ENCODE results near the gene NME4. TPM values are rescaled to one million over a fixed set of nuclear protein-coding genes. Genes with fewer than 3 reads are reported as not detected.

NME4 gene
- polyA plus RNA-seq, 3 donors, result 26.7 to 31.4 (median 26.9) TPM

GRCh38 chr16:373020-373598, 23.9 kb upstream of the NME4 start:
- Histone ChIP-seq H3K79me2 (ENCODE audit: insufficient read depth, low read length) (peaks cover 3% of the 10 kb centered on the region), H3K4me2 (replicated peaks; ENCODE audit: extremely low read depth, low read length, poor library complexity, severe bottlenecking) (no peak overlapping the region), H2AFZ (ENCODE audit: insufficient read depth, low read depth, low read length, poor library complexity, severe bottlenecking) (no peak overlapping the region), H3K9ac (ENCODE audit: insufficient read depth, low read length, poor library complexity, severe bottlenecking) (no peak overlapping the region), H4K20me1 (ENCODE audit: insufficient read depth, low read length) (peaks cover under 1% of the 10 kb centered on the region), H3K4me1 (ENCODE audit: control insufficient read depth in 1 of 2, insufficient read depth in 2 of 2, low read length in 2 of 2) (peaks cover 17 to 20% of the 10 kb centered on the region in 2 donors), H3K27ac (ENCODE audit: low read depth in 1 of 2, low read length in 2 of 2) (no peak overlapping the region), H3K36me3 (replicated peaks in 1 of 2; ENCODE audit: control insufficient read depth in 1 of 2, insufficient read depth in 2 of 2, low read length in 2 of 2) (peaks cover 62 to 74% of the 10 kb centered on the region in 2 donors), H3K9me3 (replicated peaks in 1 of 2; ENCODE audit: control insufficient read depth in 1 of 2, insufficient read depth in 1 of 2, low read length in 2 of 2) (no peaks in the 10 kb centered on the region), H3K27me3 (ENCODE audit: control insufficient read depth in 2 of 2, insufficient read depth in 2 of 2, low read length in 2 of 2) (no peaks in the 10 kb centered on the region), H3K4me3 (replicated peaks in 1 of 3; ENCODE audit: low read depth in 2 of 3, low read length in 3 of 3) (no peak overlapping the region)
- no peak for DNase-seq
- Mint-ChIP-seq H3K36me3 (peaks cover 38 to 72% of the 10 kb centered on the region in 2 donors), H3K27me3 (ENCODE audit: low read depth in 3 of 3) (peaks cover 0 to 6% (median 4%) of the 10 kb centered on the region in 3 donors), H3K27ac (no peak overlapping the region), H3K4me3 (no peak overlapping the region), H3K4me1 (peaks cover 18% of the 10 kb centered on the region), H3K9me3 (no peaks in the 10 kb centered on the region)
- intact Hi-C loops (cut with micrococcal nuclease), result no loop called here
- no peak for TF ChIP-seq CTCF (IDR thresholded peaks at IDR 0.05)
- 88% methylated on average over 5 of the region's 5 CpGs for WGBS (ENCODE audit: insufficient coverage)

GRCh38 chr16:373848-374615, 23.0 kb upstream of the NME4 start:
- intact Hi-C loops (cut with micrococcal nuclease), result no loop called here

More at GRCh38 chr16:373848-374615, 23.0 kb upstream of the NME4 start:
- peaks cover 15% of the 10 kb centered on the region for H3K4me1 Mint-ChIP-seq
- H3K9ac ChIP-seq (ENCODE audit: insufficient read depth, low read length, poor library complexity, severe bottlenecking), result no peak overlapping the region
- H3K27me3 Mint-ChIP-seq (ENCODE audit: low read depth in 3 of 3), result peaks cover 0 to 6% (median 4%) of the 10 kb centered on the region in 3 donors
- peaks cover 55 to 65% of the 10 kb centered on the region in 2 donors for H3K36me3 ChIP-seq (replicated peaks in 1 of 2; ENCODE audit: control insufficient read depth in 1 of 2, insufficient read depth in 2 of 2, low read length in 2 of 2)
- no peak overlapping the region for H3K27ac ChIP-seq (ENCODE audit: low read depth in 1 of 2, low read length in 2 of 2)
- peaks cover 17 to 20% of the 10 kb centered on the region in 2 donors for H3K4me1 ChIP-seq (ENCODE audit: control insufficient read depth in 1 of 2, insufficient read depth in 2 of 2, low read length in 2 of 2)
- no peaks in the 10 kb centered on the region for H3K9me3 Mint-ChIP-seq
- 96% methylated on average over 27 of the region's 44 CpGs for WGBS (ENCODE audit: insufficient coverage)
- H3K79me2 ChIP-seq (ENCODE audit: insufficient read depth, low read length), result peaks cover 7% of the 10 kb centered on the region
- H3K4me3 ChIP-seq (replicated peaks in 1 of 3; ENCODE audit: low read depth in 2 of 3, low read length in 3 of 3), result no peak overlapping the region
- H2AFZ ChIP-seq (ENCODE audit: insufficient read depth, low read depth, low read length, poor library complexity, severe bottlenecking), result no peak overlapping the region
- no peak overlapping the region for H3K4me2 ChIP-seq (replicated peaks; ENCODE audit: extremely low read depth, low read length, poor library complexity, severe bottlenecking)
- H3K4me3 Mint-ChIP-seq, result no peak overlapping the region
- no peak overlapping the region for H3K27ac Mint-ChIP-seq
- no peaks in the 10 kb centered on the region for H3K27me3 ChIP-seq (ENCODE audit: control insufficient read depth in 2 of 2, insufficient read depth in 2 of 2, low read length in 2 of 2)
- DNase-seq, result no peak
- peaks cover 30 to 62% of the 10 kb centered on the region in 2 donors for H3K36me3 Mint-ChIP-seq
- peaks cover 10% of the 10 kb centered on the region for H4K20me1 ChIP-seq (ENCODE audit: insufficient read depth, low read length)
- H3K9me3 ChIP-seq (replicated peaks in 1 of 2; ENCODE audit: control insufficient read depth in 1 of 2, insufficient read depth in 1 of 2, low read length in 2 of 2), result no peaks in the 10 kb centered on the region
- no peak for TF ChIP-seq CTCF (IDR thresholded peaks at IDR 0.05)

Data from CD14-positive monocyte (primary cell).